Endodermal cell (in vitro differentiated cells): Measurements from ENCODE around the gene POLRMT. TPM values are rescaled to one million over a fixed set of nuclear protein-coding genes. Genes with fewer than 3 reads are reported as not detected.

Source experiments
- DNase-seq: peaks from one replicate; pipeline ENCODE4 v3.0.0-alpha.2; 2017
- H3K27ac ChIP-seq: 2 replicates; pipeline ENCODE4 v1.5.1; 2013; ENCODE audit warnings: mild to moderate bottlenecking, low read depth, low read length, moderate library complexity
- H3K27me3 ChIP-seq: 2 replicates; pipeline ENCODE4 v1.6.1; 2013; ENCODE audit warnings: mild to moderate bottlenecking, low read length, moderate library complexity; ENCODE audit not compliant: insufficient read depth, control insufficient read depth, poor library complexity, severe bottlenecking
- H3K36me3 ChIP-seq: 2 replicates; pipeline ENCODE4 v1.7.0; 2013; ENCODE audit warnings: mild to moderate bottlenecking, low read length, moderate library complexity; ENCODE audit not compliant: control insufficient read depth, insufficient read depth
- H3K4me1 ChIP-seq: one replicate; pipeline ENCODE4 v1.7.0; 2013; ENCODE audit warnings: low read length; ENCODE audit not compliant: control insufficient read depth, insufficient read depth
- H3K4me3 ChIP-seq: 2 replicates; pipeline ENCODE4 v1.5.1; 2013; ENCODE audit warnings: mild to moderate bottlenecking, low read length, moderate library complexity
- H3K9ac ChIP-seq: 2 replicates; pipeline ENCODE4 v1.6.1; 2013; ENCODE audit warnings: mild to moderate bottlenecking, low read length, moderate library complexity; ENCODE audit not compliant: poor library complexity, severe bottlenecking; ENCODE audit errors: extremely low read depth
- H3K9me3 ChIP-seq: 2 replicates; pipeline ENCODE4 v1.6.1; 2013; ENCODE audit warnings: mild to moderate bottlenecking, low read length, moderate library complexity; ENCODE audit not compliant: control insufficient read depth
- H3K27ac Mint-ChIP-seq: 2 replicates; pipeline ENCODE4 v1.8.0; 2020; ENCODE audit warnings: mixed read lengths
- H3K27me3 Mint-ChIP-seq: 2 replicates; pipeline ENCODE4 v1.8.0; 2021; ENCODE audit warnings: mild to moderate bottlenecking, mixed read lengths; ENCODE audit not compliant: insufficient read depth
- H3K36me3 Mint-ChIP-seq: 2 replicates; pipeline ENCODE4 v1.8.0; 2020; ENCODE audit warnings: low read depth, mixed read lengths
- H3K4me1 Mint-ChIP-seq: 2 replicates; pipeline ENCODE4 v1.8.0; 2020; ENCODE audit warnings: mixed read lengths
- H3K4me3 Mint-ChIP-seq: 2 replicates; pipeline ENCODE4 v1.8.0; 2020; ENCODE audit warnings: mild to moderate bottlenecking, moderate library complexity, mixed read lengths
- H3K9me3 Mint-ChIP-seq: 2 replicates; pipeline ENCODE4 v1.8.0; 2020; ENCODE audit warnings: mild to moderate bottlenecking, mixed read lengths
- WGBS, 2 experiments: methylation state at CpG; one replicate each; pipeline versions ENCODE4 v1.1.5 to v1.1.7; 2013; ENCODE audit warnings: missing lambda C conversion rate in 2 of 2, mixed read lengths in 1 of 2; ENCODE audit not compliant: insufficient coverage in 1 of 2, insufficient read length in 1 of 2; 5-methylcytosine and 5-hydroxymethylcytosine counted together
- total RNA-seq, 2 donors: library from RNA; stranded (reverse); fragmentation: NEBNext Ultra II Directional in 1 of 2; extraction: Animal tissue kit (Norgen Biotek cat#: 25700) in 1 of 2; gene quantifications; 2 replicates in 1 of 2; 3 replicates in 1 of 2; pipeline ENCODE4 v1.2.1, GENCODE V29; 2021
- TF ChIP-seq, protein P1 (sequence below): fragments of 200-600 bp; sonication (generic); conservative IDR thresholded peaks from 2 replicates; pipeline ENCODE4 v1.5.0; 2021; ENCODE audit warnings: antibody characterized with exemption, mild to moderate bottlenecking

Gene POLRMT
- total RNA-seq, 2 donors from 2014 or later: 76.6 to 86.4 TPM

DNA sequence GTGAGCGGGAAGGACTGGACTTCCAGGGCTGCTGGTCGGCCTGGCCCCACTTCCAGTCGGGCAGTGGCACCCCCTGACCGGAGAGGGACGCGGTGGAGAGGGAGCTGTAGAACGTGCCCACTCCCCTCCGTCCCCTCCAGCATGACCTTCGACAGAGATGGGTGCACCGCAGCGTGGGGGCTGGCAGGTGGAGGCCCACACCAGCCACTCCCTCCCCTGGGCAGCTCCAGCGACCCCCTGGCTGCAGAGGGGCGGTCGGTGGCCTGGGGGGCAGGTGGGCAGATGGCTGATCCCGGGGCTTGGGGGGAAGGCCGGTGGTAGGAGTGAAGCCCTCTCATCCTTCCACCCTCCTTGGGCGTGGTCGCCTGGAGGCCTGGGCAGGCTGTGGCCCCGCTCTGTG is 41.2 kb downstream of the POLRMT start:
- peaks cover 50% of the 10 kb centered on the region for H3K27me3 Mint-ChIP-seq
- no peaks in the 10 kb centered on the region for H3K9me3 Mint-ChIP-seq
- Histone ChIP-seq H3K9ac (no peak overlapping the region), H3K27me3 (peaks cover 58% of the 10 kb centered on the region), H3K36me3 (no peaks in the 10 kb centered on the region), H3K9me3 (no peaks in the 10 kb centered on the region), H3K27ac (no peak overlapping the region), H3K4me3 (no peak overlapping the region), H3K4me1 (no peaks in the 10 kb centered on the region)
- DNase-seq: no peak
- H3K27ac Mint-ChIP-seq: no peak overlapping the region
- H3K36me3 Mint-ChIP-seq: no peaks in the 10 kb centered on the region
- no peaks in the 10 kb centered on the region for H3K4me1 Mint-ChIP-seq
- TF ChIP-seq, protein P1, sequence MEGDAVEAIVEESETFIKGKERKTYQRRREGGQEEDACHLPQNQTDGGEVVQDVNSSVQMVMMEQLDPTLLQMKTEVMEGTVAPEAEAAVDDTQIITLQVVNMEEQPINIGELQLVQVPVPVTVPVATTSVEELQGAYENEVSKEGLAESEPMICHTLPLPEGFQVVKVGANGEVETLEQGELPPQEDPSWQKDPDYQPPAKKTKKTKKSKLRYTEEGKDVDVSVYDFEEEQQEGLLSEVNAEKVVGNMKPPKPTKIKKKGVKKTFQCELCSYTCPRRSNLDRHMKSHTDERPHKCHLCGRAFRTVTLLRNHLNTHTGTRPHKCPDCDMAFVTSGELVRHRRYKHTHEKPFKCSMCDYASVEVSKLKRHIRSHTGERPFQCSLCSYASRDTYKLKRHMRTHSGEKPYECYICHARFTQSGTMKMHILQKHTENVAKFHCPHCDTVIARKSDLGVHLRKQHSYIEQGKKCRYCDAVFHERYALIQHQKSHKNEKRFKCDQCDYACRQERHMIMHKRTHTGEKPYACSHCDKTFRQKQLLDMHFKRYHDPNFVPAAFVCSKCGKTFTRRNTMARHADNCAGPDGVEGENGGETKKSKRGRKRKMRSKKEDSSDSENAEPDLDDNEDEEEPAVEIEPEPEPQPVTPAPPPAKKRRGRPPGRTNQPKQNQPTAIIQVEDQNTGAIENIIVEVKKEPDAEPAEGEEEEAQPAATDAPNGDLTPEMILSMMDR: no peak
- H3K4me3 Mint-ChIP-seq: no peak overlapping the region
- 84 to 93% methylated on average over 10 to 19 of the region's 19 CpGs for WGBS, 2 experiments

DNA sequence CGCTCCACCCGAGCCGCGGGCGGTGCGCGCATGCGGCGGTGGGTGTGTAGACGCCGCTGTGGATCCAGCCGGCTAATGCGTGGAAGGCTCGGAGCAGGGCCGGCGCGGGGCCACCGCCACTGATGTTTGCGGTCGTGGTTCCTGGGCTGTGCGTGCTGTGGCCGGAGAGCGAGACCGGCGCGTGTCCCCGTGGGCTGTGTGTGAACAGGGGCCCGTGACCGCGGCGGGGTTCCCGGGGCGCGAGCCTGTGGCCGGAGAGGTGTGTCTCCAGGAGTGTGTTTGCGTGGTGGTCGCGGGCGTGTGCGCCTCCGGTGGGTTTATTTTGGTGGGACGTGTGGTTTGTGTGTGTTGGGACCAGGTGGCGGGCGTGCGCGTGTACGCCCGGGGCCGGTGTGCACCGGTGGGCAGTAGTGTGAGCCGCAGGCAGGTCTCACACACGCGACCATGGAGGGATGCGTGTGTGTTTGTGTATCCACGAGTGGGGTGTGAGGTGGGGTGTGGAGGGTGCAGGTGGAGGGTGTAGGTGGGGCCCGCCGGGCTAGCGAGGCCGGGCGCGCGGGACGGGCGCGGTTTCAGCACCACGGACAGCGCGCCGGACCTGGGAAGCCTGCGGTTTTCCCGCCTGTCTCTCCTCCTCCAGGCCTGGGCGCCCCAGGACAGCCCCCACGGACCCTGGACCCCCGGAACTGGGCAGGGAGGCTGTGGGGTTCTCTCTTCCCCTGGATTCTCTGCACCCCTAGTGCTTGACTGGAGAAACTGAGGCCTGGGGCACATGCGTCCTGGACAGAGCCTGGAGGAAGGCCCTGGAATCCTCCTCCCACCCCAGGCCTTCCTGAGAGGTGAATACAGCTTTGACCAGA is 42.0 kb downstream of the POLRMT start:
- no peak overlapping the region for H3K27ac Mint-ChIP-seq
- 38 to 43% methylated on average over 6 to 75 of the region's 75 CpGs for WGBS, 2 experiments
- no peaks in the 10 kb centered on the region for H3K36me3 ChIP-seq
- DNase-seq: peak; percentile 87
- no peaks in the 10 kb centered on the region for H3K4me1 Mint-ChIP-seq
- TF ChIP-seq, protein P1: no peak
- H3K27me3 Mint-ChIP-seq: peaks cover 50% of the 10 kb centered on the region
- H3K27ac ChIP-seq: no peak overlapping the region
- H3K9me3 ChIP-seq: no peaks in the 10 kb centered on the region
- peak overlapping the region; percentile 38 for H3K4me3 Mint-ChIP-seq
- no peak overlapping the region for H3K9ac ChIP-seq
- H3K9me3 Mint-ChIP-seq: no peaks in the 10 kb centered on the region
- no peaks in the 10 kb centered on the region for H3K4me1 ChIP-seq
- H3K36me3 Mint-ChIP-seq: no peaks in the 10 kb centered on the region
- H3K27me3 ChIP-seq: peaks cover 58% of the 10 kb centered on the region
- no peak overlapping the region for H3K4me3 ChIP-seq

DNA sequence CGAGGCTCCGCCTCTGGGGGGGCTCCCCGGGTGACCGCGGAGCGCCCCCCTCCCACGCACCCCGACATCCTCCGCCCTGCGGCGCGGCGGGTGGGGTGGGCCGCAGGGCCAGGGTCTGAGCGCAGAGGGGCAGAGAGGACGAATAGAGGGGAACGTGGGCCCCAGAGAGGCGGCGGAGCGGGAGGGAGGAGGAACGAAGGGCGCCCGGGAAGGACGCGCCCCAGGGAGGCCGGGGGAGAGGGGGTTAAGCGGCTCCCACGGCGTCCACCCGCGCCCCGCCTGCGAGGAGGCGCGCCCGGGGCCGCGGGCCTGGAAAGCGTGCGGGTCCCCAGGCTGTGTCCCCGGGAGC is 42.6 kb downstream of the POLRMT start:
- Histone ChIP-seq H3K27ac (no peak overlapping the region), H3K4me3 (no peak overlapping the region), H3K36me3 (no peaks in the 10 kb centered on the region), H3K27me3 (peaks cover 58% of the 10 kb centered on the region), H3K4me1 (no peaks in the 10 kb centered on the region), H3K9ac (no peak overlapping the region), H3K9me3 (no peaks in the 10 kb centered on the region)
- H3K27me3 Mint-ChIP-seq: peaks cover 51% of the 10 kb centered on the region
- no peak for DNase-seq
- no peaks in the 10 kb centered on the region for H3K36me3 Mint-ChIP-seq
- 14 to 20% methylated on average over 1 to 41 of the region's 41 CpGs for WGBS, 2 experiments
- no peaks in the 10 kb centered on the region for H3K9me3 Mint-ChIP-seq
- no peak overlapping the region for H3K27ac Mint-ChIP-seq
- TF ChIP-seq, protein P1: no peak
- H3K4me1 Mint-ChIP-seq: no peaks in the 10 kb centered on the region
- H3K4me3 Mint-ChIP-seq: no peak overlapping the region
